Measurements from ENCODE around the gene GPR65.
"Not testable (repeated sequence)": the region's sequence is repeated elsewhere in the genome, so short reads cannot be mapped to it uniquely, and the experiment has no call there.

GPR65 gene

DNA sequence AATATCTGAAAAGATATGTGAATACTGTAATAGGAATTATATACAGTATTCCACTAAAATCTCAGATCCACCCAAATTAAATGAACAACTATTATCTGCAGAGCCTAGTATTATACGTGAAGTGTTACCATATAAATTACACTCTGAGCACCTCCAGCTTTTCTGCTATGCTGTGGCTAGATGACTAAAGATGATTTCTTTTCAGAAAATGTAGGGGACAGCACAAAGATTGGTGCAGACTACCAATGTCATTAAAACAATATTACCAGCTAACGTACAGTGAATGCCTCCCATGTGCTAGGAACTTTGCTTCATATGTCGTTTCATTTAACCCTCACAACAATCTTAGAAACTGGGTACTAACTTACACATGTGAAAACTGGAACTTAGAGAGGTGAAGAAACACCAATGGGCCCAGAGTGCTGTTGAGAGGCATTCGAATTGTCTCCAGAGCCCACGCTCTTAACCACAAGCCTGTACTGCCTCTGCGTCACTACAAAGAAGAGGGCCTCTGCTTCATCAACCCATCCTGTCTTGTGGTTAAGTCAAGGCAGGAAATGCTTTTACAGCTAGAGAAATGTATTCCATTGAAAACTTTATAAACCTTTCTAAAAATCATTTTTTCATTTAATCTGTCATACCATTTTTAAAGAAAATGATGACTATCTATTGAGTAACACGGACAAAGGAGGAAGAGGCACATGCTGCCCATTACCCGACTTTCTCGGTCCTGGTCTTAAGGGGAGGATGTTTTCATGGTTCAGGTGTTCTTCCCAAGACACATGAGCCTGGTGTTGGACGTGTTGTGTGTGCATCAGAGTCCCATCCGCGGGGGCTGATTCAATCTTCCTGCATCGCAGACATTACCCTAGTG lies 1.3 kb downstream of the GPR65 start:
- peak; percentile 42 for DNase-seq

DNA sequence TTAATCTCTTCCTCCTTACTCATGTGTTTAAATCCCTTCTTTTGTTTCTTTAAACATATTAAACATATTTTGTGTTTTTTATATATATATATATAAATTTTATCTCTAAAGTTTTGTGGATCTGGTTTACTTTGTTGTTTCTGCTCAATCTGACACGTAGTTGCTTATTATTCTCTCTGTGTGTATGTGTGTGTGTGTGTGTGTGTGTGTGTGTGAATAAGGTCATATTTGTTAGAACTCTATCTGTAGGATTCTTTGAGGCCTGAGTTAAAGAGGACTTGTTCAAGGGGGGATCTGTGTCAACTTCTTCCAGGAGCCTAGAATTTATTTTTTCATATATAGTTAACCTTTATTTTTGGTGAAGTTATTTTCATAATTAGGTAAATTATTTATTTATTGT lies 2.7 kb downstream of the GPR65 start:
- no peak for DNase-seq

DNA sequence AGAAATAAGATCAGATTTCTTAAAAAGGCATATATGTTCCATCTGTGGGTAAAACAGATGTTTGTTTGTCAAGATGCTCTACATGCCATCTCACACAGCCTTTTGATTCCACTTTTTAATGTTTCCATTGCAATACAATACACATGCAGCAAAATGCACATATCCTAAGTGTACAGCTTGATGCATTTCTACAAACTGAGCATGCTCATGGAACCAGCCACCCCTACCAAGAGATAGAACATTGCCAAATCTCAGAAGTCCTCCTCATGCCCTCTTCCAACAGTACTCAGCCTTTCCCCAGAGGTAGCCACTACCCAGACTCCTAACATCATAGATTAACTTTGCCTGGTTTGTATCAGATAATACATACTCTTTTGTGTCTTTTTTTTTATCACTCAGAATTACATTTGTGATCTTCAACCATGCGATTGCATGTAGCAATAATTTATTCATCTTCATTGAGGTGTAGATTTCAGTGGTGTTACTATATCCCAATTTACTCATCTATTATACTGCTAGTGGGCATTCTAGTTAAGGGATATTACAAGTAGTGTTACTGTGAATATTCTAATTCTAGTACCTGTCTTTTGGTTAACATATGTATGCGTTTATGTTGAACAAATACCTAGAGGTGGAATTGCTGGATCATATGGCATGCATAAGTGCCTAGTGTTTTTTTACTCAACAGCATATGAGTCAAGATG lies 3.3 kb downstream of the GPR65 start:
- DNase-seq: no peak

DNA sequence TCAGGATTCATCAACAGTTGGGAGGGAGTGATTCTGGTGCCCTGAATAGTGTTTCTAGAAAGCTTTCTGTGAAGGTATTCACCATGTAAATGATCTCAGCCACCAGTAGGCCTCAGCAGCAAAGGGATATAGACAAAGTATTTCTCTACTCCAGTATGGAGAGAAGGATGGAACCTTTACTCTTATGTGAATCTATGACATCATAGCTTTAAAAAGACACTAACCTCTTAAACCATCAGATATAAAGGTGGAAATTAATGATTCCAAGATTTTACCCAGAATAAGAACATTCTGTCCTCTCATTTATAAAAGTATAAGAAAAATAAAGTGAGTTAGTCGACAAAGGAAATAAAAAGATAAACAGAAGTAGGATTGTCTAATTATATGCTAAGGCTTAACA lies 4.6 kb downstream of the GPR65 start:
- DNase-seq: no peak

DNA sequence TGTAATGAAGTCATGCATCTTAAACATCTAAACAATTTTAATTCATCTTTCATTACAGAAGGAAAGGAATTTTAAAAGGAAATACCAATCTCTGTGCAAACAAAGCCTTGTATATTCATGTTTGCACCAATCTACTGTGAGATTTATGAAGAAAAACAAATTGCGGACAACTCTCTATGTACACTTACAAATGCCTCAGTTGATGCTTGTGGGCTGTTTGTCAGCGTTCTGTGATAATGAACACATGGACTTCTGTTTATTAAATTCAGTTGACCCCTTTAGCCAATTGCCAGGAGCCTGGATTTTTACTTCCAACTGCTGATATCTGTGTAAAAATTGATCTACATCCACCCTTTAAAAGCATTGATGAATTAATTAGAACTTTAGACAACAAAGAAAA lies 5.4 kb downstream of the GPR65 start:
- DNase-seq: no peak

DNA sequence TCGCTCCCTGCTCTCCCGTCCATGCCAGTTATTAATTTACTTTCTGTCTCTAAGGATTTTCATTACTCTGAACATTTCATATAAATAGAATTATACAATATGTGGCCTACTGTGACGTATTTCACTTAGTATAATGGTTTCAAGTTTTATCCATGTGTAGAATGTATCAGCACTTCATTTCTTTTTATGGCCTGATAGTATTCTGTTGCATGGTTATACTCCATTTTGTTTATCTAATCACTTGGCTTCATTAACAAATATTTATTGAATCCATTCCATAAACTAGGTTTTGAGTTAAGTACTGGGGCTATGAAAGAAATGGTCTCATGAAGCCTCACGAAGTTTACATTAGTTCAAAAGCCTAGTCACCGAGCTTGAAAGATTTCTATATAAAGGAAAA lies 7.6 kb downstream of the GPR65 start:
- DNase-seq: no peak

DNA sequence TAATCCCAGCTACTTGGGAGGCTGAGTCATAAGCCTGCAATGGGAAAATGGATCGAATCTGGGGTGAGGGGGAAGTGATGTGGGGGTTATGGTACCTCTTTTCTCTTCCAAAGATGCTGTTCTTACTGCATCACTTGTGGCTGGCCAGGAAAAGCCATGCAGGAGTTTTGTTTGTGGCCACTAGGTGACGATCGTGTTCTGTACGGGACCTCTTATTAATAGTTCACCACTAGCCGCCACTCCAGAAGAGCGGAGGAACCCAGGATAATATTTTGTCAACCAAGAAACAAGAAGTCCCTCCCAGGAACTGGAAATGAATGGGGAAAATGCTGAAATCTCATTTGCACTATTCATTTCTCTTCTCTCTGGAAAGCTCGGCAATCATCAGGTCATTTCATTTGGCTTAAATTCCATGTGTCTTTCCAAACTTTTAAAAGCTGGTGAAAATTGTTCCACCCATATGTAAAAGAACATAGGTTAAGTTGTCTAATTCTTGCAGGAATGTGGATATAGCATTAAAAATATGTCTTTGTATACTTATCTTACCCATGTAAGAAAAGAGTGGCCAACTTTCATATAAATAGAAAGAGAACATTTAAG lies 8.9 kb downstream of the GPR65 start:
- no peak for DNase-seq

DNA sequence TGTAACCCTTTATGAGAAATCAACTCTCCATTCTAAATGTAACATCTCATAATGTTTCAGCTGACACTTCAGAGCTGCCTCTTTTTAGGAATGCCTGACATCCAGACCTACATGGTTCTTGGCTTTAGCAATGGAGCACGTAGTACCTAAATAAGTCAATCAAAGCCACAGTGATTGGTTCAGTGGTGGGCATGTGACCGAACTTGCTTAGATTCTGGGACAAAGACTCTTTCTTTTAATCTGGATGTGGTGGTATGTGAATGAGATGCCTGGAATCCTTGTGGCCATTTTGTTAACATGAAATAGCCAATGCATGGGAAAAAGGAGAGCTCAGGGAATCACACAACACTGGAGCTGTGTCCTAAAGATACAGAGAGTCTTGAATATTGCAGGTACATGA lies 11.8 kb downstream of the GPR65 start:
- DNase-seq: no peak

DNA sequence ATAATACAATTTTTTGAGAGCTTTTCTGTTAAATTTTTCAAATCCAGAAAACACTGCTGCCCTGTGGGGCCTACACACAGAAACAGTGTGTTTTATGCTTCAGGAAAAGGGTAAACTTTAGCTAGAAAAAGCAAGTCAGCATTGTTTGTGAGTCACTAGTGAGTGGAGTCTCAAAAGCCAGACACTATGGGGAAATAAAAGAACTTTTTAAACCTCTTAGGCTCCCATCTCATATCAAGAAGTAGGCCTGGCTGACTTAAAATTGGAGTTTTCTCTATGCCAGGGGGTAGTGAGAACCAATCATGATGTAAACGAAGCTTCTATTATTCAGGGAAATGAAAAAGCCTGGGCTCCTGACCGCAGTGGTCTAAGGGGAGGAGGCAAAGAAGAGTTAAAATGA lies 12.6 kb downstream of the GPR65 start:
- DNase-seq: no peak

DNA sequence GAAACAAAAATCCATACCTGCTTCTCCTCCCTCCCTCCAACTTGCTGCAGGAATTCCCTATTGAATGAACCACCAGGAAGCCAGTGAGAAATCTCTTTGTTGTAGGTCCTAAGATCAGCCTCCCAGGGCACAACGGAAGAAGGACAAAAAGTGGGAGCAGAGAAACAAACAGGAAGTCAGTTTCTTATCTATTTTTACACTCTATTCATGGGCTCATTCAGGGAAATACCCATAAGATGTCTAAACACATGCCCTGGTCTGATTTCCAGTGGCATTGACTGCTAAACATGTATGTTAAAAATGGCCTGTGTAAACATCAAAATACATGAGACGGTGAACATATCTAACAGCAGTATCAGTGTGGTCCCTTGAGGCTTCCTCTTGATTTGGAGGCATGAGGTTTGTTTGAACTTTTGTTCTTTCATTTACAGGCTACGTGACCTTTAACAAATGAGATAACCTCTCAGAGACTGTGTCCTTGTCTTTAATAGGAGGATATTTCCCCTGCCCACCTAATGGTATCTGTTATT lies 18.8 kb downstream of the GPR65 start:
- no peak for DNase-seq

DNA sequence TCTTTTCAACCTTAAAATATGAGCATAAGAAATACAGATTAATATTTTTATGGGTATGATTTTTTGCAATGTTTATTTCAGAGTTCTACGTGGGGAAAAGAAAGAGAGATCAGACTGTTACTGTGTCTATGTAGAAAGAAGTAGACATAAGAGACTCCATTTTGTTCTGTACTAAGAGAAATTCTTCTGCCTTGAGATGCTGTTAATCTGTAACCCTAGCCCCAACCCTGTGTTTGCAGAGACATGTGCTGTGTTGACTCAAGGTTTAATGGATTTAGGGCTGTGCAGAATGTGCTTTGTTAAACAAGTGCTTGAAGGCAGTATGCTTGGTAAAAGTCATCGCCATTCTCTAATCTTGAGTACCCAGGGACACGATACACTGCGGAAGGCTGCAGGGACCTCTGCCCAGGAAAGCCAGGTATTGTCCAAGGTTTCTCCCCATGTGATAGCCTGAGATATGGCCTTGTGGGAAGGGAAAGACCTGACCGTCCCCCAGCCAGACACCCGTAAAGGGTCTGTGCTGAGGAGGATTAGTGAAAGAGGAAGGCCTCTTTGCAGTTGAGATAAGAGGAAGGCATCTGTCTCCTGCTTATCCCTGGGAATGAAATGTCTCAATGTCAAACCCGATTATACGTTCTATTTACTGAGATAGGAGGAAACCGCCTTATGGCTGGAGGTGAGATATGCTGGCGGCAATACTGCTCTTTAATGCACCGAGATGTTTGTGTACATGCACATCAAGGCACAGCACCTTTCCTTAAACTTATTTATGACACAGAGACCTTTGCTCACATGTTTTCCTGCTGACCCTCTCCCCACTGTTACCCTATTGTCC lies 19.5 kb downstream of the GPR65 start:
- DNase-seq: not testable (repeated sequence)

DNA sequence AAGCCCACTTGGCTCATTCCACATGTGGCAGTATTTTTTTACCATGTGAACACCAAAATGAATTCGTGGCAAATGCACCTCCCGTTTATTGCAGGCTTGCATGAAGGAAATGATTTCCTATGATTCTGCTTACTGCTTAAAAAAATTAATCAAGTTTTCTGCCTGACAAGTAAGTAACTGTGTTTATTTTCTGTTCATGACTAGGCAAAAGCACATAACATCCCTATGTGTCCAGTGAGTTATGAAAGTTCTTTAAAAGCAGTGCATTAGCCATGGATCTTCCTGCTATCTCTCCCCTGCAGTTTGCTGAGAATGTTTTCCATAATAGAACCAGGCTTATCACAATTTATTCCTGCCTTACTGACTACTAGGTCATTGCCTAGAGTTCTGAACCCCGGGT lies 20.4 kb downstream of the GPR65 start:
- no peak for DNase-seq

DNA sequence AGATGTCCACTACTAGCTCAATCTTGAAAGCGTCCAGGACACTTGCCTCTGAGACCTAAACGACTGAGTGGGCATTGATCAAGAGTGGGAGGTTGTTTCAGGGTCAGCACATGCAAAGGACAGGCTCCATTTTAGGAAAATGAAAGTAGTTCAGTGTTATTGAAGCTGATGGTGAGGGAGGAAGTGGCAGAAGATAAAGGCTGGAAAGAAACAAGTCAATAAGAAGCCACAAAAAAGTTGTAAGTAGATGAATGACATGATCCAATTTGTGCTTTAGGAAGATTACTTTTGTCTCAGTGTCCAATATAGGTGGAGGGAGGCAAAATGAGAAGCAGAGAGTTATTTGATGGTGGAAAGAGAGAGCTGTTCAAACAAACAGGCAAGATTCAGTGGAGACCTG lies 22.0 kb downstream of the GPR65 start:
- no peak for DNase-seq

DNA sequence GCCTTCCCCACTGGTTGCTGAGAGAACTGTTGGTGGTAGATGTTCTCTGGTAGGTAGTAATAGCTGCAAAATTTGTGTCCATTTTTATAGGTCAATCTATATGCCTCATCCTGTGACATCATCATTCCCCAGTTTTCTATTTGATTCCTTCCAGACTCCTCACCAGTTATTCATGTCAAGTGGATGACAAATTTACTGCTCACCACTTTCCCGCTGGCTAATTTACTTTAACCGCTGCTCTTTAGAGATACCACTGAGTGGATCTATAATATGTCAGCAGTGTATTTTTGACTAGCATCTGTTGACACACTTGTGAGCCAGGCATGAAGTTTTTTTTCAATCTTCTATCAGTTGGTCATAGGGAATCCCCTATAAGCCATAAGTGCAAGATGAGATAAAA lies 24.6 kb downstream of the GPR65 start:
- no peak for DNase-seq

DNA sequence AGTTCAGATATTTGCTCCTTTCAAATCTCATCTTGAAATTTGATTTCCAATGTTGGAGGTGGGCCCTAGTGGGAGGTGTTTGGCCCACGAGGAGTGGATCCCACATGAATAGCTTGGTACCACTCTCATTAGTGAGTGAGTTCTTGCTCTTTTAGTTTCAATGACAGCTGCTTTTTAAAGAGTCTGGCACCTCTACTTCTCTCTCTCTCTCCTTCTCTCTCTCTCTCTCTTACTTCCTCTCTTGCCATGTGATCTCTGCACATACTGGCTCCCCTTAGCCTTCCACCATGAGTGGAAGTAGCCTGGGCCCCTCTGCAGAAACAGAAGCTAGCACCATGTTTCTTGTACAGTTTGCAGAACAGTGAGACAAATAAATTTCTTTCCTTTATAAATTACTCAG lies 25.1 kb downstream of the GPR65 start:
- DNase-seq: no peak

DNA sequence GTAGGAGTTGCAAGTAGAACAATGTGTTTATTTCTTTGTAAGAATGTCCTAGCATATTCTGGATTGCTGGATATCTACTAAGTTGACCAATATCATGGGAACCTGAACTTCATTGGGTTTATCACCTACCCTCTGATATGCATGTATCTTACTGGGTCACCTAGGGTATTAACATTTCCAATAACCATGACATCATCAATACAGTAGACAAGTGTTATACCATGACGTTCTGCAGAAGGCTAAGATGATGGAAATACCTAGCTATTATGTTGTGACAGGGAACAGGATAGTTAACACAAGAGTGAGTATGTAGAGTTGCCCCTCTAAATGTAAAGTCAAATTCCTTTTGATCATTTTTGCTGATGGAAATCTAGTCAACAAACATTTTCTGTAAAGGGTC lies 26.0 kb downstream of the GPR65 start:
- DNase-seq: no peak

DNA sequence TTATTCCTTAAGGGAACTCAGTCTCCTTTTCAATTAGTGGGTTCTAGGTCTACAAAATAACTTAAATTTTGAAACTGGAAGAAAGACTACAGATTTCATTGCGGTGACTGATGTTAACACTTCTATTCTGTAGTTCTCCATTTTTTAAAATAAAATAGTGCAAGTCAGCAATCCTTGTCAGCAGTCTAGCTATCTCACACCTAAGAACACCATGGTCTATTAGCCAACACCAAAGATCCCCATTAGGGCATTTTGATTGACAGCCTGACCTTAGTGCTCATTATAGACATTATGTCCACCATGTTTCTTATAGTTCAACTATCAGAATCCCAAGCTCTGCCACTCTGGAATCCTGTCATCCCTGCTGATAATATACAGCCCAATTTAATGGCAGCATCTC lies 27.4 kb downstream of the GPR65 start:
- no peak for DNase-seq

DNA sequence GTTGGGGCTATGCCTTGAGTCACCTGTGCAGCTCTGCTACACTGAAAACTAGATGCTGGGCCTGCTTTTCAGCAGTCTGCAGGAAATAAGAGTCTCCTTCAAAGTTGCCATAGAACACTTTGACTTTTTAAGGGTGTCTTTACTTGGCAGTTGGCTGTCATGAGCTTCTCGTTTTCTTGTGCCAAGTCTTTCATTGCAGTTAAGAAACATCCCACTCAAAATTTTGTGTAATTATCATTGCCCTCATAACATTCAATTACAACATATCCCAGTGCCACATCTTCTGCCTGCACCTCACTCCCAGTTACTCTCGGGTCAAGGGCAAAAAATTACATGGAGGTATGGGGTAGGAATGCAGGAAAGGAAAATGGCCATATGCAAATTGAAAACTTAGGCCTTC lies 29.1 kb downstream of the GPR65 start:
- DNase-seq: no peak

DNA sequence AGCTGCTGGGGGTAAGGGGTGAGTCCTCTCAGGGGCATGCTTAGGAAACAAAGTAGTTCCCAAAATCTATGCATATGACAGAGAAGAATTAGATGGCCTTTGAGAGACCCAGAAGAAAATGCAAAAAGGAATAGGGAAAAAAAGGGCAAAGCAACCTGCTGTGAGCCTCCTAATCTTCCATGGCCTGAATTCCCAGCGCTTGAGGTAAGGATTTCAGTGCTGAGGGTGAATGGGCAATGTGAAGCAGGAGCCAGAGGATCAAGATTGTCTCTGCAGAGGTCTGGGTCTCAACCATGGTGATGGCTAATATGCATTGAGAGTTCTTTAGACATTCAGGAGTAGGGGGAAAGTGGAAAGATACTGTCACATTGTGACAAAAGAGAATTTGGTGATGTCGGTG lies 31.5 kb downstream of the GPR65 start:
- no peak for DNase-seq

DNA sequence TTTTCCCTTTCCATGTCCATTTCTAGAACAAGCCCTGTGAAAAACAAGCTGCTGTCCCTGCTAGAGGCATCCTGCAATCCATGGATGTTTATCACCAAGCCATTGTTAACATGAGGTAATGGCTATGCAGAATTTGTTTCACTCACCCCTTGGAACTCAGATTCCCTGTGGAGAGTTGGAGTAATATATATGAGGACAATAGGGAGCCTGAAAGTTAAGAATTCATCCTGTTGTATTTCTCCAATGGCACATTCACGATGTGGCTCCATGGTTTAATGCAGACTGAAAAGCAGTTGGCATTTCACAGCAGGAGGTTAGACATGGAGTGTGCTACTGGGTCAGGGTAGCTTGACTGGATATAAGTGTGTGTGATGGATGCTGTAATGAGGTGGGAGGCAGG lies 32.4 kb downstream of the GPR65 start:
- DNase-seq: no peak

DNA sequence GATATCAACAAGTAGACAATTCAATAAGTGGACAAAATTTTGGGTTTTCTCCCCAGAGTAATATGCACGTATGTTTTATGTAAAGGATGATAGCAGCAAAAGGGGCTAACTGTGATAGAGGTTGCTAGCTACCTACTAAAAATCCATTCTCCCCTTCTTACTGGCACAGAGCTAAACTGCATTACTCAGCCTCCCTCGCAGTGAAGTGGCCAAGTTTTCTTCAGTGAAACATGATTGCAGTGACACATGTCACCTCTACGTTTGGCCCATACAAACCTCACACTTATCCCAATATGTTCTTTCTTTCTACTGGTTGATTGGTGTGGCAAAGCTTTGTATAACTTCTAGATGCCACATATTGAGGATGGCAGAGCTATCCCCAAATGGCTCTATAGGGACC lies 34.3 kb downstream of the GPR65 start:
- no peak for DNase-seq

DNA sequence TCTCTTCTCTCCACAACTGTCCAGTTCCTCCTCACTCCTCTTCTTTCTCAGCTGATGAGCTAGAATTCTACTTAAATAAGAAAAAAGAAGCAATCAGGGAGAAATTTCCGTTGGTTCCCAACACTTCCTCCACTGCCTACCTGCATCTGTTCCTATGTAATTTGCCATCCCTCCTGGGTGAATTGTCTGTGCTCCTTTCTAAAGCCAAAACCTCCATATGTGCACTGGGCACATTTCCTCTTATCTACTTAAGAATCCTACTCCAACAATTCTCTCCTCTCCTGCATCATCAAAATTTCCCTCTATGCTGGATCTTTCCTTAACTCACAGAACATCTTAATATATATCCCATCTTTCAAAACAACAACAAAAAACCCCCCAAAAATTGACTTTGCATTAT lies 35.2 kb downstream of the GPR65 start:
- no peak for DNase-seq

All from activated CD4-positive, alpha-beta T cell treated with anti-CD3 and anti-CD28 coated beads for 1 hour (primary cell).